GM18502 (cell line): ENCODE results near the gene MRTFA.

Experiments
- ATAC-seq: cut with Tn5 transposase; IDR thresholded peaks from one replicate; pipeline ENCODE4 v1.9.1; 2021; ENCODE audit warnings: mild to moderate bottlenecking; ENCODE audit not compliant: unreplicated experiment, poor library complexity

Gene MRTFA

DNA sequence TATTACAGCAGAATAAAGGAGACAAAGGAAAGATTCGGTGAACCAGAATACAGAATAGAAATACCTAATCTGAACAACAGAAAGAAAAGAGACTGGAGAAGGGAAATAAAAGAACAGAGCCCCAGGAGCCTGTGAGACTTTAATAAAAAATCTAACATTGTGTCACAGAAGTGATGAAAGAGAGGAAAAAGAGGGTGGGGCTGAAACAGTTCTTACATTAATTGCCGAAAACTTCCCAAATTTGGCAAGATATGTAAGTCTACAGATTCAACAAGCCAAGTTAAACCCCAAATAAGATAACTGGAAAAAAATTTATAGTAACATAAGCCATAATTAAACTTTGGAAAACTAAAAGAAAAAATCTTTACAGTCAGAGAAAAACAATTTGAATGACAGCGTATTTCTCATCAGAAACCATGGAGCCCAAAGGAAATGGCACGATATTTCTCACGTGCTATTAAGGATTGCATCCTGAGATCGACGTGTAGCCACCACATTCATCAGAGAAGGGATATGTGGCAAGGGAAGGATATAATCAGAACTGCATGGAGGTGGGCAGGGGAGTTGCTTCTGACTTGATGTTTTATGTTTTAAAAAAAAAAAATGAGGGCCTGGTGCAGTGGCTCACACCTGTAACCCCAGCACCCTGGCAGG is 192.2 kb downstream of the MRTFA start:
- ATAC-seq, result no peak

- ATAC-seq, result no peak
Observed at GRCh38 chr22:40443732-40444131, 192.8 kb downstream of the MRTFA start.

DNA sequence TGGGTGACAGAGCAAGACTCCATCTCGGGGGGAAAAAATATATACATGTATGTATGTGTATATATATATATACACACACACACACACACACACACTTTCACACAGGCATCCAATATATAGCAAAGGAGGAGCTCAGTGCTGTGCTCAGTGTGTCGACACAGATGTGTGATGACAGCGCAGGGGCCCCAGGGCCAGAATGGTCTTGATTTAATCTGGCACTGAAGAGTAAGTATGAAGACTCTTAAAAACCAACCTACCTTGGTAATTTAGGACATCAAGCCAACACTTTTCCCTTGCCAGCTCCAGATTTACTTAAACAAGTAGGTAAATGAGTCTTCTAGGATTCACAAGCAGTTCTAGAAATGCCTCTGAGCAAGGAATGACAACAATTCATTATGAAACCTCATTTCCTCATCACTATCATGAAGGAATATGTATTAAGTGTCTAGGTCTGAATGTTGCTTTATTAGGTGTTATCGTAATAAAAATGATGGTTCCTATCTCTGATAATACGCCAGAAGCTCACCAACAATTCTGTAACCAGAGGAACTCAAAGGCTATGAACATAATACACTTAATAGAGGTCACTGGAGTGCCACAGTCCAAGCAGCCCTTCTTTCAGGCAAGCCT is 194.6 kb downstream of the MRTFA start:
- no peak for ATAC-seq

GRCh38 chr22:40436505-40437431 is 199.8 kb downstream of the MRTFA start:
- peak; percentile 66 for ATAC-seq

DNA sequence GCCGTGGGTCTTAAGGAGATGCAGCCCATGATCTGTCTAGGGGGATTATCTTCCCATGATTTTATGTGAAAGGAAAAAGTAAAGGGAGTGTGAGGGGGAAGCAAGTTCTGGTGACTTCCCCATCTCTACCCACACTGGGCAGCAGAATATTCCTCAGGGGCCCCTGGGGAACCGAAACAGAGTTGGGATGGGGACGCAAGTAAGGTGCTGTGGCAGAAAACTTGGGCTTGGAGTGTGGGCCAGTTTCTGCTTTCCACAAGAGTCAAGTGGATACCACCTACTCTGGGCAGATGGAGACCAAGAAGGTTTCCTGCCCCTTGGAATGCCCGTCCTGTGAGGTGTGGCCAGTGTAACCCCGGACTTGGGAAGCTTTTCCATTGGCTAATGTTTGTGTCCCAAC is 201.8 kb downstream of the MRTFA start:
- ATAC-seq, result no peak

DNA sequence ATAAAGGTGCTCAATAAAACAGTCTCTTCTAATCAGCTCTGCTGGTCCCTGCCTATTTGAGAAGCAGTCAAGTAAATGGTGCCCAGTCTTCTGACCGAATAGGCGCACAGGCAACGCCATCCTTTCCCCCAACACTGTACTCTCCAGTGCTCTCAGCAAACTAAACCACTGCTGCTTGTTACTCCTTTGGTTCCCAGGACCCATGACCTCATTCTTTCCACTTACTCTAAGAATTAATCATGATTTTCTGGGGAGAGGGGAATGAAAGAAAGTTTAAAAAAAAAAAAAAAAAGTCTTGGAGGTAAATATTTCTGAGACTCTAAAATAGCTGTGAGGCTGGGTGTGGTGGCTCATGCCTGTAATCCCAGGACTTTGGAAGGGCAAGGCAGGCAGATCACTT is 202.4 kb downstream of the MRTFA start:
- ATAC-seq, result no peak

- ATAC-seq, result no peak
Observed at GRCh38 chr22:40433416-40434090, 203.0 kb downstream of the MRTFA start.

GRCh38 chr22:40432625-40433024 is 203.9 kb downstream of the MRTFA start:
- no peak for ATAC-seq

GRCh38 chr22:40432157-40432556 is 204.4 kb downstream of the MRTFA start:
- no peak for ATAC-seq

GRCh38 chr22:40430991-40431390 is 205.5 kb downstream of the MRTFA start:
- no peak for ATAC-seq

DNA sequence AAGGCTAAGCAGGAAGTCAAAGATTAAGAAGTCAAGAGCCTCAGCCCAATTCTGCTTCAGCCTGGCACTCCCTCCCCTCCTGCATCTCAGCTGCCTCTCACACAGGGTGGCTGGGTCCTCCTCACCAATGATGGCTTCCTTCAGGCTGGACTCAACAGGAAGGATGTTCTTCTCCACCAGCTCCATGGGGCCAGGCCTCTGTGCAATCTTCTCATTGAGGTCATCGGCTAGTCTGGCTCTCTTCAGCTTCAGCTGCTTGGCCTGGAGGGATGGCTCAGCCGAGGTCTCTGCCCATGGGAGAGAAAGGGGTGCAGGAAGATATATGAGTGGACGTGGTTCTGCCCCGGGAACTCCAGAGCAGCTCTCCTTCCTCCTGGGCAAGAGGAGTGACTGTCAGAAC is 207.0 kb downstream of the MRTFA start:
- no peak for ATAC-seq

- ATAC-seq, result no peak
Observed at GRCh38 chr22:40428796-40429195, 207.7 kb downstream of the MRTFA start.

DNA sequence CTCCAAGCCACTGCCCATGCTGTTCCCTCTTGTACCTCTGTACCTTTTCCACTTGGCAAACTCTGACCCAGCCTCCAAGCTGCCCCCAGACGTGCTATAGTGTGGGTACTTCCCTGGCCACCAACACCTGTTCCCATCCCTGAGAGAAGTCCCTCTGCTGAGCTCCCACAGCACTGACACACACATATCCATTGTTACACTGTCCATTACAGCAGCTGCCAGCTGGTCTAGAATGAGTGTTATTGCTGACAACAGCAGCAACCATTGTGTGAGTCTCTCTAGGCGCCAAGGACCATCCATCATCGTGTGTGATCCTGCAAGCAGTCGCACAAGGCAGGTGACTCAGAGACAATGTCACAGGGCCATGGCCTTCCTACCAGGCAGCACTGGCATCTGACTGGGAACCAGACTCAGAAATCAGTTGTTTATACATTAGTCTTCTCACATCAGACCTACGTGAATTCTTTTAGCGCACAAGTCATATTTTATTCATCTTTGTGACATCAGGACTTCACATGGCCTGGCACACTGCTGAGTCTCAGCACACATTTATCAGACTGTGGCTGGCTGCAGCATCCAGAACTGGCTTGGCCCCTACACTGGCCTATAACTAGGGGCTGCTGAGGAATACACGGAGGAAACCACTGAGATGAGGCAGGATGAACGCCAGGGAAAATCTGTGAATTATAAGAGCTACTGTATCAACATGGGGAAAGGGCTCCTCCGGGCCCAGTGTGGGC is 209.8 kb downstream of the MRTFA start:
- no peak for ATAC-seq

- ATAC-seq, result no peak
Observed at GRCh38 chr22:40425082-40425481, 211.4 kb downstream of the MRTFA start.

- no peak for ATAC-seq
Observed at GRCh38 chr22:40423882-40424640, 212.5 kb downstream of the MRTFA start.

DNA sequence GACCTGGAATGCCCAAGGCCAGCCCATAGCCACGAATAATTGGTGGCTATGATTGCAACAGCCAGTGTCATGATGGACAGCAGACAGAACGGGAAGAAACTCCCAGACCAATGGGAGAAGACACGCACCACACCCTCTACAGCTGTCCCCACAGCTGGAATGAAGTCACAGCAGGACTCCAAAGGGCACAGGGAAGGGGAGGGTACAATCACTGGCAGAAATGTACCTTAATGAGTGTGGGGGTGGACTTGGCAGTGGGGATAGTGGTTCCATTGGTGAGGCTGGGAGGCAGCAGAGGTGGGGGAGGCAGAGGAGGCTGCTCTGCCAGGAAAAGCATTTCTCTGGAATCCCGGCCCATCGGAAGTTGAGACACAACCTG is 213.2 kb downstream of the MRTFA start:
- ATAC-seq, result no peak

DNA sequence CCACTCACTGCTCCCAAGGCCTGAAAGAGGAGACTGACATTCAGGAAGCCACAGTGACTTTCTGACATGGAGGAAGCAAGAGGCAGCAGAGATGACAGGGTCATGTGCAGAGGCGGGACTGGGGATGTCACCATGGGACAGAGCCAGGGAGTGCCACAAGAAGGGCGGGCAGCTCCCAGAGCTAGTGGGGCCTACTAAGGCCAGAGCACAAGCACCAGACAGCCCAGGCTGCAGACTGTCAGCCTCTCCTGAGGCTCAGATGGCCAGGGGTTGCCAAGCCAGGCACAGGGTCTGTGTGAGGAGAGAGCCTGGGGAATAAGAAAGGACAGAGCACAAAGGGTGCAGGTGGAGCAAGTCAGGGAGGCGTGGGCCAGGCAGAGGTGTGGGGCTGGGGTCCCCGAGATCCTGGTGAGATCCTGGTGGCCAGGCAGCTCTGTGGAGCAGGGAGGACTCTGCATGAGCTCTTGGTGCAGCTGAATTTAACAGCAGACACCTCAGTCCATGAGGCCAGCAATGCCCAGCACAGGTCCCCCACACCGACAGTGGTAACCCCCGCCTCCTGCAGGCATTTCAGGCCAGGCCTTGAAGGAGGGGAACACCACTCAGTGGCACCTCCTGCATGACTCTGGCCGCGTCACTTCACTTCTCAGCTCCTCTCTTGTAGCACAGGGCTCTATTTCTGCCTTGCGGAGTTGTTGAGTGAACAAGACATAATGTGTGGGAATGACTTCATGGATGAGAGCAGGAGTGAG is 213.8 kb downstream of the MRTFA start:
- no peak for ATAC-seq

- no peak for ATAC-seq
Observed at GRCh38 chr22:40421941-40422340, 214.6 kb downstream of the MRTFA start.

DNA sequence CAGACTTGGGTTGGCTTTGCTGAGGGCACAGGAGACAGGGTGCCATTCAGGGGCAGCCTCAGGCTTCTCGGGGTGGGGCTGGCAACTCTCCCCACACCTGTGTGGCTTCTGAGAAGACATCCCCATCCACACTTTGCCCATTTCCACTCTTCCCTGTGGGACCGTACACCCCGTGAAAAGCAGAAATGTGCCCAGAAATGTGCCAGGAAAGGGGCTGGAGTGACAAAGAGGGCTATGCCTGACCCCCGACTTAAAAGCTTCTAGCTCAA is 215.5 kb downstream of the MRTFA start:
- ATAC-seq, result no peak
